ENCODE results near the gene ZNF221. TPM values are rescaled to one million over a fixed set of nuclear protein-coding genes. Genes with fewer than 3 reads are reported as not detected.

Gene ZNF221
- total and polyA plus RNA-seq, 11 donors = 2.4 to 6.7 (median 3.7) TPM

- intact Hi-C loops (cut with DNase I) = loop anchor here in 2 of 10 donors (1.0 to 10.0 kb wide), 3 partner anchors 32 to 181 kb away; partner anchors contain the start of genes ZNF221 (in 1 of the 2), ZNF225 (in 1 of the 2) and ZNF226 (in 1 of the 2)
- peak overlapping the region in 10 of 12 donors; percentile 51 to 89 (median 72) for H3K4me3 ChIP-seq
- H3K27me3 ChIP-seq = no peaks in the 10 kb centered on the region
- DNase-seq (no peak), ATAC-seq (no peak)
- H3K4me1 ChIP-seq = peaks cover 0 to 15% (median 7%) of the 10 kb centered on the region in 12 donors
- peaks cover 0 to 12% (median 3%) of the 10 kb centered on the region in 9 donors for H3K36me3 ChIP-seq
- no peak for TF ChIP-seq POLR2A (IDR thresholded peaks at IDR 0.05)
- TF ChIP-seq CTCF (IDR thresholded peaks at IDR 0.05) = no peak
- H3K27ac ChIP-seq = peak overlapping the region in 8 of 12 donors; percentile 25 to 91 (median 75)
- WGBS, 4 donors = 69 to 80% (median 79%) methylated on average over 2 of the region's 2 CpGs
- H3K9me3 ChIP-seq = peaks cover 0 to 44% (median 16%) of the 10 kb centered on the region in 12 donors
Measured at GRCh38 chr19:43983544-43983911, 32.5 kb downstream of the ZNF221 start.

GRCh38 chr19:43983912-43984686 is 33.1 kb downstream of the ZNF221 start, which contains the start of gene ZNF155:
Gene ZNF155 (plus strand): TSS chr19:43984188. CDS start chr19:43988544, 4,356 bp downstream.
- ATAC-seq (peak; percentile 99 to 100 (median 100)), DNase-seq (peak; percentile 92 to 97 (median 96))
- H3K4me1 ChIP-seq = peaks cover 0 to 15% (median 7%) of the 10 kb centered on the region in 12 donors
- peaks cover 0 to 38% (median 14%) of the 10 kb centered on the region in 12 donors for H3K9me3 ChIP-seq
- H3K4me3 ChIP-seq = peak within 1 kb of the TSS; percentile 51 to 89 (median 72)
- no peaks in the 10 kb centered on the region for H3K27me3 ChIP-seq
- TF ChIP-seq CTCF (IDR thresholded peaks at IDR 0.05) = no peak
- TF ChIP-seq POLR2A (IDR thresholded peaks at IDR 0.05) = no peak
- H3K36me3 ChIP-seq = peaks cover 0 to 18% (median 8%) of the 10 kb centered on the region in 9 donors
- intact Hi-C loops (cut with DNase I) = loop anchor here in 6 of 10 donors (1.0 to 10.0 kb wide), 7 partner anchors 18 to 181 kb away; partner anchors contain the start of genes ZNF230 (in 6 of the 6), ZNF221 (in 2 of the 6), ZNF45 (in 2 of the 6) and ZNF225 (in 1 of the 6)
- H3K27ac ChIP-seq = peak within 1 kb of the TSS in 11 of 12 donors; percentile 63 to 91 (median 76)
- WGBS, 4 donors = 0 to 1% (median 0%) methylated on average over 30 to 40 of the region's 40 CpGs

- no peak for TF ChIP-seq CTCF (IDR thresholded peaks at IDR 0.05)
- TF ChIP-seq POLR2A (IDR thresholded peaks at IDR 0.05) = no peak
- H3K36me3 ChIP-seq = peaks cover 0 to 23% (median 14%) of the 10 kb centered on the region in 9 donors
- no peaks in the 10 kb centered on the region for H3K27me3 ChIP-seq
- H3K9me3 ChIP-seq = peaks cover 0 to 33% (median 12%) of the 10 kb centered on the region in 12 donors
- ATAC-seq (peak; percentile 37 to 70 (median 50)), DNase-seq (peak in 4 of 5 donors; percentile 20 to 42 (median 26))
- peak overlapping the region; percentile 51 to 89 (median 72) for H3K4me3 ChIP-seq
- intact Hi-C loops (cut with DNase I) = loop anchor here in 6 of 10 donors (1.0 to 10.0 kb wide), 7 partner anchors 18 to 180 kb away; partner anchors contain the start of genes ZNF230 (in 6 of the 6), ZNF45 (in 2 of the 6), ZNF221 (in 1 of the 6) and ZNF225 (in 1 of the 6)
- WGBS, 4 donors = 0 to 5% (median 1%) methylated on average over 11 to 14 of the region's 14 CpGs
- H3K27ac ChIP-seq = peak overlapping the region in 11 of 12 donors; percentile 63 to 91 (median 76)
- peaks cover 0 to 15% (median 7%) of the 10 kb centered on the region in 12 donors for H3K4me1 ChIP-seq
Measured at GRCh38 chr19:43984687-43985000, 33.6 kb downstream of the ZNF221 start.
